BLaER1 treated with 17β-estradiol and CSF1 and Interleukin-3, amounts not matched to agents 10 nM and 100 nM (cell line): Measurements from ENCODE around the gene SLC1A1.

Experiments used
- H3K27ac ChIP-seq, 11 experiments: shearing (Covaris generic); formaldehyde crosslinking; 2 replicates each; pipeline ENCODE4 v1.8.1; 2022
- H3K27me3 ChIP-seq, 11 experiments: shearing (Covaris generic); formaldehyde crosslinking; 2 replicates each; pipeline ENCODE4 v1.8.1; 2022
- H3K36me3 ChIP-seq, 11 experiments: shearing (Covaris generic); formaldehyde crosslinking; 2 replicates each; pipeline ENCODE4 v1.8.1; 2022
- H3K4me1 ChIP-seq, 10 experiments: shearing (Covaris generic); formaldehyde crosslinking; 2 replicates each; pipeline ENCODE4 v1.8.1; 2022
- H3K4me2 ChIP-seq, 11 experiments: shearing (Covaris generic); formaldehyde crosslinking; 2 replicates each; pipeline ENCODE4 v1.8.1; 2022
- H3K4me3 ChIP-seq, 10 experiments: shearing (Covaris generic); formaldehyde crosslinking; 2 replicates each; pipeline ENCODE4 v1.8.1; 2022
- H3K9ac ChIP-seq, 11 experiments: shearing (Covaris generic); formaldehyde crosslinking; 2 replicates each; pipeline ENCODE4 v1.8.1; 2022
- H3K9me3 ChIP-seq, 11 experiments: shearing (Covaris generic); formaldehyde crosslinking; replicated peaks in 1 of 11; 2 replicates each; pipeline ENCODE4 v1.8.1; 2022
- H4K20me1 ChIP-seq, 11 experiments: shearing (Covaris generic); formaldehyde crosslinking; 2 replicates each; pipeline ENCODE4 v1.8.1; 2022
- Cebpa-rat ChIP-seq, 11 experiments: shearing (Covaris generic); IDR thresholded peaks; 2 replicates each; pipeline ENCODE4 v1.8.1; 2022

The SLC1A1 gene

GRCh38 chr9:4486176-4486575 is 4.1 kb upstream of the SLC1A1 start:
- no peaks in the 10 kb centered on the region for H3K36me3 ChIP-seq
- no peaks in the 10 kb centered on the region for H4K20me1 ChIP-seq
- peaks cover 0 to 15% (median 8%) of the 10 kb centered on the region in 11 experiments; a peak in 13 of 22 replicates for H3K9me3 ChIP-seq
- peak overlapping the region in 2 of 11 experiments; percentile 27 to 40; a peak in 2 of 22 replicates for H3K4me2 ChIP-seq
- H3K4me3 ChIP-seq: no peak overlapping the region
- no peak for TF ChIP-seq Cebpa-rat (IDR thresholded peaks at IDR 0.05)
- peaks cover 0 to 18% (median 7%) of the 10 kb centered on the region in 10 experiments; a peak in 10 of 20 replicates for H3K4me1 ChIP-seq
- peaks cover 5 to 21% (median 20%) of the 10 kb centered on the region in 11 experiments; a peak in 21 of 22 replicates for H3K27me3 ChIP-seq
- H3K27ac ChIP-seq: no peak overlapping the region
- H3K9ac ChIP-seq: no peak overlapping the region

- peak overlapping the region; percentile 54 to 75 (median 65); a peak in 19 of 20 replicates for H3K4me3 ChIP-seq
- H3K27me3 ChIP-seq: peaks cover 5 to 32% (median 27%) of the 10 kb centered on the region in 11 experiments; a peak in 21 of 22 replicates
- H4K20me1 ChIP-seq: no peaks in the 10 kb centered on the region
- H3K9me3 ChIP-seq: peaks cover 0 to 21% (median 8%) of the 10 kb centered on the region in 11 experiments; a peak in 13 of 22 replicates
- H3K36me3 ChIP-seq: no peaks in the 10 kb centered on the region
- peak overlapping the region in 2 of 11 experiments; percentile 9 to 57; a peak in 2 of 22 replicates for H3K27ac ChIP-seq
- peak overlapping the region in 3 of 11 experiments; percentile 58 to 78 (median 67); a peak in 4 of 22 replicates for H3K9ac ChIP-seq
- H3K4me1 ChIP-seq: peaks cover 0 to 27% (median 7%) of the 10 kb centered on the region in 10 experiments; a peak in 10 of 20 replicates
- peak overlapping the region; percentile 79 to 91 (median 86) for H3K4me2 ChIP-seq
- no peak for TF ChIP-seq Cebpa-rat (IDR thresholded peaks at IDR 0.05)
Measured at GRCh38 chr9:4489562-4489918, 728 bp upstream of the SLC1A1 start.

- no peak for TF ChIP-seq Cebpa-rat (IDR thresholded peaks at IDR 0.05)
Measured at GRCh38 chr9:4490705-4491625, 697 bp downstream of the SLC1A1 start.

GRCh38 chr9:4491626-4491975 is 1.3 kb downstream of the SLC1A1 start:
- Histone ChIP-seq H3K4me2 (peak overlapping the region in 2 of 11 experiments; percentile 79 to 87; a peak in 4 of 22 replicates), H3K36me3 (no peaks in the 10 kb centered on the region), H3K9ac (peak overlapping the region in 1 of 11 experiments; percentile 78; a peak in 1 of 22 replicates), H3K27me3 (peaks cover 5 to 32% (median 27%) of the 10 kb centered on the region in 11 experiments; a peak in 21 of 22 replicates), H3K4me1 (peaks cover 0 to 15% (median 7%) of the 10 kb centered on the region in 10 experiments; a peak in 10 of 20 replicates), H4K20me1 (no peaks in the 10 kb centered on the region), H3K27ac (no peak overlapping the region), H3K4me3 (peak overlapping the region in 2 of 10 experiments; percentile 64; a peak in 3 of 20 replicates), H3K9me3 (peaks cover 0 to 21% (median 8%) of the 10 kb centered on the region in 11 experiments; a peak in 13 of 22 replicates)
- TF ChIP-seq Cebpa-rat (IDR thresholded peaks at IDR 0.05): no peak

More at GRCh38 chr9:4490705-4491625, 697 bp downstream of the SLC1A1 start:
- H3K36me3 ChIP-seq: no peaks in the 10 kb centered on the region
- H3K27me3 ChIP-seq: peaks cover 5 to 32% (median 27%) of the 10 kb centered on the region in 11 experiments; a peak in 21 of 22 replicates
- H3K9me3 ChIP-seq: peaks cover 0 to 21% (median 8%) of the 10 kb centered on the region in 11 experiments; a peak in 13 of 22 replicates
- H3K9ac ChIP-seq: peak overlapping the region; percentile 15 to 78 (median 54); a peak in 19 of 22 replicates
- H4K20me1 ChIP-seq: no peaks in the 10 kb centered on the region
- H3K4me1 ChIP-seq: peaks cover 0 to 20% (median 7%) of the 10 kb centered on the region in 10 experiments; a peak in 10 of 20 replicates
- H3K27ac ChIP-seq: peak overlapping the region in 4 of 11 experiments; percentile 7 to 57 (median 28); a peak in 3 of 22 replicates
- H3K4me3 ChIP-seq: peak overlapping the region; percentile 54 to 75 (median 65)
- H3K4me2 ChIP-seq: peak overlapping the region; percentile 79 to 91 (median 86)

GRCh38 chr9:4494332-4494731 is 4.1 kb downstream of the SLC1A1 start:
- Histone ChIP-seq H3K27me3 (peaks cover 5 to 29% (median 26%) of the 10 kb centered on the region in 11 experiments; a peak in 21 of 22 replicates), H3K27ac (no peak overlapping the region), H3K4me3 (no peak overlapping the region), H4K20me1 (no peaks in the 10 kb centered on the region; a peak in 1 of 22 replicates), H3K9me3 (peaks cover 0 to 21% (median 8%) of the 10 kb centered on the region in 11 experiments; a peak in 13 of 22 replicates), H3K4me1 (peaks cover 0 to 15% (median 6%) of the 10 kb centered on the region in 10 experiments; a peak in 9 of 20 replicates), H3K36me3 (no peaks in the 10 kb centered on the region), H3K9ac (no peak overlapping the region), H3K4me2 (peak overlapping the region in 2 of 11 experiments; percentile 12 to 14; a peak in 2 of 22 replicates)
- TF ChIP-seq Cebpa-rat (IDR thresholded peaks at IDR 0.05): no peak

GRCh38 chr9:4494806-4495205 is 4.5 kb downstream of the SLC1A1 start:
- no peak overlapping the region for H3K27ac ChIP-seq
- no peak overlapping the region for H3K9ac ChIP-seq

GRCh38 chr9:4495537-4495936 is 5.3 kb downstream of the SLC1A1 start:
- no peak overlapping the region for H3K4me2 ChIP-seq
- H3K27me3 ChIP-seq: peaks cover 5 to 17% (median 15%) of the 10 kb centered on the region in 11 experiments; a peak in 21 of 22 replicates
- TF ChIP-seq Cebpa-rat (IDR thresholded peaks at IDR 0.05): no peak
- no peaks in the 10 kb centered on the region for H3K36me3 ChIP-seq
- no peaks in the 10 kb centered on the region; a peak in 1 of 22 replicates for H4K20me1 ChIP-seq
- peaks cover 0 to 12% (median 3%) of the 10 kb centered on the region in 11 experiments; a peak in 10 of 22 replicates for H3K9me3 ChIP-seq
- H3K27ac ChIP-seq: no peak overlapping the region
- no peak overlapping the region for H3K4me3 ChIP-seq
- H3K9ac ChIP-seq: no peak overlapping the region
- H3K4me1 ChIP-seq: peaks cover 0 to 15% (median 6%) of the 10 kb centered on the region in 10 experiments; a peak in 9 of 20 replicates

More at GRCh38 chr9:4494806-4495205, 4.5 kb downstream of the SLC1A1 start:
- no peak for TF ChIP-seq Cebpa-rat (IDR thresholded peaks at IDR 0.05)
- H3K4me1 ChIP-seq: peaks cover 0 to 15% (median 6%) of the 10 kb centered on the region in 10 experiments; a peak in 9 of 20 replicates
- H3K9me3 ChIP-seq: peaks cover 0 to 20% (median 8%) of the 10 kb centered on the region in 11 experiments; a peak in 13 of 22 replicates
- H3K36me3 ChIP-seq: no peaks in the 10 kb centered on the region
- H3K4me3 ChIP-seq: no peak overlapping the region
- H4K20me1 ChIP-seq: no peaks in the 10 kb centered on the region; a peak in 1 of 22 replicates
- H3K27me3 ChIP-seq: peaks cover 5 to 25% (median 22%) of the 10 kb centered on the region in 11 experiments; a peak in 21 of 22 replicates
- H3K4me2 ChIP-seq: no peak overlapping the region

GRCh38 chr9:4496497-4496896 is 6.2 kb downstream of the SLC1A1 start:
- no peak overlapping the region for H3K27ac ChIP-seq
- H3K9ac ChIP-seq: no peak overlapping the region
- H3K36me3 ChIP-seq: no peaks in the 10 kb centered on the region
- H3K4me2 ChIP-seq: no peak overlapping the region
- H3K9me3 ChIP-seq: 0 out of 22 replicates have a peak, but pooled peaks cover 0 to 3% (median 0%) of the 10 kb centered on the region in 11 experiments
- no peak overlapping the region for H3K4me3 ChIP-seq
- TF ChIP-seq Cebpa-rat (IDR thresholded peaks at IDR 0.05): no peak
- H3K27me3 ChIP-seq: peaks cover 0 to 8% (median 5%) of the 10 kb centered on the region in 11 experiments; a peak in 13 of 22 replicates
- H4K20me1 ChIP-seq: no peaks in the 10 kb centered on the region; a peak in 1 of 22 replicates
- H3K4me1 ChIP-seq: peaks cover 0 to 7% (median 0%) of the 10 kb centered on the region in 10 experiments; a peak in 1 of 20 replicates
